LNCaP clone FGC (cell line): ENCODE data around the gene ZFAND5.

Experiments
- DNase-seq: peaks from one replicate; pipeline ENCODE4 v3.0.0-alpha.2; 2011; ENCODE audit warnings: low read depth
- H3K4me3 ChIP-seq: 2 replicates; pipeline ENCODE4 v1.5.1; 2011; ENCODE audit warnings: mild to moderate bottlenecking, low read depth, low read length, control low read depth
- TF ChIP-seq, protein P1 (sequence below): IDR thresholded peaks from 2 replicates; pipeline ENCODE4 v1.5.1; 2012; ENCODE audit warnings: mild to moderate bottlenecking; ENCODE audit not compliant: control insufficient read depth, insufficient read depth; ENCODE audit errors: extremely low read depth

The ZFAND5 gene

DNA sequence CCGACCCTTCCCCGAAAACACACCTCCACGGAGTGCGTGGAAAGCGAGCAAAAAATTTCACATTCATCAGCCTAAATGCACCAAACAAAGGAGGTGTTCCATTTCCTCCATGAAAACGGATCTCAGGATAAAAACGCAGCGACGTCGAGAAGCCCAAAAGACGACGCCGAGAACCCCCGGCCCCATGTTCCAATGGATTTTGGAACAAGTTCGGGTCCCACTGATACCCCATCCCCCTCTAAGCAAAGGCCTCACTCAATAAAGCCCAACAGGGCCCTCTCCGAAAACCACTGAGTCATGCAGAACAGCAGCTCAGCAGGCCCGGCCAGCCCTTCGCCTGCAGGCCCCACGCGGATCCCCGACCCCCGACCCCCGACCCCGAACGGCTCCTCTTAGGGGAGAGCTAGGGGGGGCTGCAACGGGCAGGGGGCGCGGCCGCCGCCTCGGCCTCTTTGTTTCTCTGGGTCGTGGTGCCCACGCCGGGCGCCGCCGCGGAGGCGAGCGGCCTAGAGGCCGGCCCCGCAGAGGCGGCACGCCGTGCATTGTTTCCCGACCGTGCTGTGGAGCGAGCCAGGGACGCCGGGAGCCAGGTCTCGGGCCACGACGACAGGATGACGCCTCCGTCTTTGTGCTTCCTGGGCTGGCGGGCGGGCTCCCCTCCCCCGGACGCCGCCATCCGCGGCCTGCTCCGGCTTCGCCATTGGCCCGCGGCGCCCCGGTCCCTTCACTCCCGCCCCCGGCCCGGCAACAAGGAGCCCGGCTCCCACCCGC lies 915 bp downstream of the ZFAND5 start:
- TF ChIP-seq, protein P1, sequence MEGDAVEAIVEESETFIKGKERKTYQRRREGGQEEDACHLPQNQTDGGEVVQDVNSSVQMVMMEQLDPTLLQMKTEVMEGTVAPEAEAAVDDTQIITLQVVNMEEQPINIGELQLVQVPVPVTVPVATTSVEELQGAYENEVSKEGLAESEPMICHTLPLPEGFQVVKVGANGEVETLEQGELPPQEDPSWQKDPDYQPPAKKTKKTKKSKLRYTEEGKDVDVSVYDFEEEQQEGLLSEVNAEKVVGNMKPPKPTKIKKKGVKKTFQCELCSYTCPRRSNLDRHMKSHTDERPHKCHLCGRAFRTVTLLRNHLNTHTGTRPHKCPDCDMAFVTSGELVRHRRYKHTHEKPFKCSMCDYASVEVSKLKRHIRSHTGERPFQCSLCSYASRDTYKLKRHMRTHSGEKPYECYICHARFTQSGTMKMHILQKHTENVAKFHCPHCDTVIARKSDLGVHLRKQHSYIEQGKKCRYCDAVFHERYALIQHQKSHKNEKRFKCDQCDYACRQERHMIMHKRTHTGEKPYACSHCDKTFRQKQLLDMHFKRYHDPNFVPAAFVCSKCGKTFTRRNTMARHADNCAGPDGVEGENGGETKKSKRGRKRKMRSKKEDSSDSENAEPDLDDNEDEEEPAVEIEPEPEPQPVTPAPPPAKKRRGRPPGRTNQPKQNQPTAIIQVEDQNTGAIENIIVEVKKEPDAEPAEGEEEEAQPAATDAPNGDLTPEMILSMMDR = no peak
- peak overlapping the region; percentile 91 for H3K4me3 ChIP-seq
- DNase-seq = no peak

- peak overlapping the region; percentile 91 for H3K4me3 ChIP-seq
- no peak for DNase-seq
- TF ChIP-seq, protein P1 = no peak
These were observed 1.8 kb downstream of the ZFAND5 start for GRCh38 chr9:72363236-72363635.

DNA sequence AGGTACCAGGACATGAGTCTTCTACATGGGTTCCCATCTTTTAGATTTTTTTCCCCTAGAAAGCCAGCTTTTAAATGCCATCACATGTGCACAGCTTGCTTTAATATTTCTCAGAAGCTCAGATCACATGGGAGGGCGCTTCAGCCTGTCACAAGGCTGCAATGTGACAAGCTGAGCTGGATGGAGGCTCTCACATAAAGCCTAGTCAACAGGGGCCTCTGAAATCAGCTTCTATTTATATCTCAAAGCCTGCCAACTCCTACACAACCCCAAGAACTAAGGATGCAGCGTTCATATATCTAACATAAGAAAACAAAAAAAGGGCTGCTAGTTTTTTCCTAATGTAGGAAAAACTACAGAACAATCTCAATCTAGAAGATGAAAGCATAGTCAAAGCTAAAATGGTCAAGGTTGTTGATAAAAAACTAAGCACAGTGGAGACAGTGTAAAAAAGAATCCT lies 2.3 kb downstream of the ZFAND5 start:
- no peak for DNase-seq
- peak overlapping the region; percentile 91 for H3K4me3 ChIP-seq
- TF ChIP-seq, protein P1 = no peak

DNA sequence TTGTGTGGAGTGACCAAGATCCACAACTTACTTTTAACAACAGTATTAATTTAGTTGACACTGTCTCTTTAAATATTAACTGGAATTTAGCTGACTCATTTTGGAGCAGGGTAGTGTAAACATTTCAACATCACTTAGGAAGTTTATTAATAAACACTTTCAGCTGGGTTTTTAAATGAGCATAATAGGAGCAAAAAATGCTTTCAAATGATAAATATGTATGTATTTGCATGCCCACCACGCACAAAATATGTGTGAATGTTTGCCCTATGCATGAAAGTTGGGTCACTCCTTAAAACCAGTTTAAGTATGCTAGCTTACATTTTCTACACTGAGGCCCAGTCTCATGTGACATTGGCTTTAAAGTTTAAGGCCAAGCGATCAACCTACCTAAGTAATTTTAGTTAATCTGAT lies 2.9 kb downstream of the ZFAND5 start:
- peak overlapping the region; percentile 91 for H3K4me3 ChIP-seq
- no peak for DNase-seq

GRCh38 chr9:72361217-72361616 lies 3.8 kb downstream of the ZFAND5 start:
- no peak for DNase-seq
- TF ChIP-seq, protein P1 = no peak
- peak overlapping the region; percentile 91 for H3K4me3 ChIP-seq

More for the DNA sequence above, 2.9 kb downstream of the ZFAND5 start:
- TF ChIP-seq, protein P1 = no peak

GRCh38 chr9:72360324-72360723 lies 4.7 kb downstream of the ZFAND5 start:
- no peak for DNase-seq
- TF ChIP-seq, protein P1 = no peak
- H3K4me3 ChIP-seq = no peak overlapping the region
